Measurements from ENCODE around the gene ZFAND2B.

- no peak for TF ChIP-seq POLR2A (IDR thresholded peaks at IDR 0.05; ENCODE audit: low read length)
- TF ChIP-seq GATA1 (IDR thresholded peaks at IDR 0.05; ENCODE audit: low read depth, low read length): no peak
Observed at GRCh38 chr2:219199470-219200211, 6.9 kb upstream of the ZFAND2B start.

All from erythroblast (primary cell).